Motor neuron (in vitro differentiated cells): ENCODE data around the gene GEMIN5. TPM values are rescaled to one million over a fixed set of nuclear protein-coding genes. Genes with fewer than 3 reads are reported as not detected.

ENCODE experiments used
- ATAC-seq, 8 experiments: fragments of 200-7000 bp; cut with Tn5 transposase; replicated peaks in 6 of 8; 2 replicates each; pipeline ENCODE4 v1.8.0; 2021; ENCODE audit warnings: mild to moderate bottlenecking in 8 of 8, moderate library complexity in 8 of 8
- H3K27ac ChIP-seq, 2 donors: fragments of 250-450 bp; sonication (Bioruptor Pico); 2 replicates each; pipeline ENCODE4 v1.9.0; 2021; ENCODE audit warnings: antibody characterized with exemption in 2 of 2, mild to moderate bottlenecking in 2 of 2, moderate library complexity in 1 of 2
- H3K4me1 ChIP-seq, 2 donors: fragments of 250-450 bp; sonication (Bioruptor Pico); replicated peaks in 1 of 2; 2 replicates each; pipeline ENCODE4 v1.6.1; 2021; ENCODE audit warnings: antibody characterized with exemption in 2 of 2, mild to moderate bottlenecking in 2 of 2, moderate library complexity in 1 of 2
- H3K4me3 ChIP-seq, 5 donors: fragments of 250-450 bp; sonication (Bioruptor Pico); 2 replicates each; pipeline ENCODE4 v1.9.0; 2021; ENCODE audit warnings: antibody characterized with exemption in 5 of 5, mild to moderate bottlenecking in 5 of 5, moderate library complexity in 4 of 5
- WGBS, 10 experiments: fragments of 450-650 bp; shearing (Covaris generic); methylation state at CpG; one replicate each; pipeline ENCODE4 v1.0.0; 2022; 5-methylcytosine and 5-hydroxymethylcytosine counted together
- in situ Hi-C, 9 experiments: fragments of 400-800 bp; cut with MboI; loops; one replicate each; pipeline ENCODE4 v1.15.0; 2021; ENCODE audit warnings: low sequenced_read_pairs in 9 of 9, low pct_unique_long_range_greater_than_20kb in 2 of 9; ENCODE audit not compliant: unreplicated experiment in 9 of 9
- total RNA-seq, 8 experiments: library from RNA; unstranded; fragments of 300-600 nt; gene quantifications; 2 replicates each; pipeline versions ENCODE4 v1.2.3 to v1.2.4, GENCODE V29; 2022

GEMIN5 gene
- total RNA-seq, 8 experiments from 2014 or later, result 11.2 to 40.8 (median 16.5) TPM

- Histone ChIP-seq H3K27ac (no peak overlapping the region), H3K4me3 (no peak overlapping the region), H3K4me1 (peaks cover 0 to 7% of the 10 kb centered on the region in 2 donors)
- 77 to 100% (median 93%) methylated on average over 2 to 7 of the region's 7 CpGs; no CpG with 5 or more reads in 1 of the 10 experiments for WGBS, 10 experiments
- no peak for ATAC-seq
- in situ Hi-C loops, result no loop called here
These were observed 74.5 kb downstream of the GEMIN5 start for GRCh38 chr5:154863291-154864080.

GRCh38 chr5:154862766-154863165, 75.2 kb downstream of the GEMIN5 start:
- in situ Hi-C loops, result no loop called here
- no peak overlapping the region for H3K4me3 ChIP-seq
- WGBS, 10 experiments, result 77 to 100% (median 100%) methylated on average over 1 to 2 of the region's 2 CpGs; no CpG with 5 or more reads in 1 of the 10 experiments
- peaks cover 0 to 7% of the 10 kb centered on the region in 2 donors for H3K4me1 ChIP-seq
- ATAC-seq, result no peak
- no peak overlapping the region for H3K27ac ChIP-seq

- in situ Hi-C loops, result no loop called here
- WGBS, 10 experiments, result 60 to 100% (median 85%) methylated on average over 1 to 6 of the region's 8 CpGs
- no peak overlapping the region for H3K4me3 ChIP-seq
- H3K27ac ChIP-seq, result no peak overlapping the region
- peaks cover 2 to 7% of the 10 kb centered on the region in 2 donors for H3K4me1 ChIP-seq
- ATAC-seq, result no peak
These were observed 76.1 kb downstream of the GEMIN5 start for GRCh38 chr5:154861946-154862345.

- Histone ChIP-seq H3K4me3 (no peak overlapping the region), H3K4me1 (peaks cover 8 to 15% of the 10 kb centered on the region in 2 donors), H3K27ac (no peak overlapping the region)
- 0 to 100% (median 76%) methylated on average over 1 to 4 of the region's 4 CpGs; no CpG with 5 or more reads in 1 of the 10 experiments for WGBS, 10 experiments
- in situ Hi-C loops, result no loop called here
- ATAC-seq, result no peak
These were observed 77.2 kb downstream of the GEMIN5 start for GRCh38 chr5:154860765-154861164.

- no peak for ATAC-seq
- peak overlapping the region; percentile 63 to 94 (median 85) for H3K4me3 ChIP-seq
- in situ Hi-C loops, result no loop called here
- no peak overlapping the region for H3K27ac ChIP-seq
- peaks cover 8 to 15% of the 10 kb centered on the region in 2 donors for H3K4me1 ChIP-seq
- 0 to 67% (median 37%) methylated on average over 1 to 4 of the region's 5 CpGs; no CpG with 5 or more reads in 2 of the 10 experiments for WGBS, 10 experiments
These were observed 77.9 kb downstream of the GEMIN5 start for GRCh38 chr5:154860123-154860522.

- H3K27ac ChIP-seq, result peak overlapping the region; percentile 96 to 98
- H3K4me3 ChIP-seq, result peak overlapping the region; percentile 63 to 94 (median 85)
- no peak for ATAC-seq
- H3K4me1 ChIP-seq, result peaks cover 8 to 15% of the 10 kb centered on the region in 2 donors
- in situ Hi-C loops, result no loop called here
- WGBS, 10 experiments, result 0 to 8% (median 1%) methylated on average over 1 to 20 of the region's 26 CpGs
These were observed 78.8 kb downstream of the GEMIN5 start for GRCh38 chr5:154858972-154859871.

GRCh38 chr5:154858297-154858971, 79.6 kb downstream of the GEMIN5 start, which contains the start of gene CNOT8:
Gene CNOT8, plus strand, starts transcription at chr5:154858627. Its CDS starts 4,652 bp downstream, at chr5:154863279.
- H3K4me3 ChIP-seq, result peak within 1 kb of the TSS; percentile 63 to 94 (median 85)
- 0% methylated on average over 4 of the region's 65 CpGs; no CpG with 5 or more reads in 8 of the 10 experiments for WGBS, 10 experiments
- peak within 1 kb of the TSS; percentile 96 to 98 for H3K27ac ChIP-seq
- in situ Hi-C loops, result no loop called here
- peak; percentile 63 to 84 (median 82) for ATAC-seq
- peaks cover 8 to 15% of the 10 kb centered on the region in 2 donors for H3K4me1 ChIP-seq

- in situ Hi-C loops, result no loop called here
- Histone ChIP-seq H3K4me3 (peak overlapping the region; percentile 63 to 94 (median 85)), H3K27ac (peak overlapping the region; percentile 96 to 98), H3K4me1 (peaks cover 8 to 15% of the 10 kb centered on the region in 2 donors)
- WGBS, 10 experiments, result 0 to 3% (median 0%) methylated on average over 2 to 8 of the region's 59 CpGs; no CpG with 5 or more reads in 5 of the 10 experiments
- ATAC-seq, result peak; percentile 72 to 85 (median 82)
These were observed 80.3 kb downstream of the GEMIN5 start for GRCh38 chr5:154857530-154858296.

- 83 to 100% (median 98%) methylated on average over 1 to 3 of the region's 3 CpGs; no CpG with 5 or more reads in 6 of the 10 experiments for WGBS, 10 experiments
- no peak for ATAC-seq
- no peak overlapping the region for H3K4me3 ChIP-seq
- H3K27ac ChIP-seq, result no peak overlapping the region
- in situ Hi-C loops, result no loop called here
- H3K4me1 ChIP-seq, result peaks cover 9 to 14% of the 10 kb centered on the region in 2 donors
These were observed 86.7 kb downstream of the GEMIN5 start for GRCh38 chr5:154851351-154851750.

- Histone ChIP-seq H3K4me3 (peak within 1 kb of the TSS; percentile 6 to 29 (median 27)), H3K27ac (peak within 1 kb of the TSS in 1 of 2 donors; percentile 54), H3K4me1 (peaks cover 6 to 14% of the 10 kb centered on the region in 2 donors)
- in situ Hi-C loops, result no loop called here
- ATAC-seq, result peak; percentile 95 to 98 (median 96)
- 0 to 60% (median 14%) methylated on average over 1 to 9 of the region's 11 CpGs; no CpG with 5 or more reads in 1 of the 10 experiments for WGBS, 10 experiments
These were observed 87.6 kb downstream of the GEMIN5 start, which contains the start of gene FAXDC2 for GRCh38 chr5:154850255-154851062. Gene FAXDC2, minus strand, starts transcription at chr5:154850603. Its CDS starts 12,425 bp downstream, at chr5:154838178.

GRCh38 chr5:154849791-154850201, 88.2 kb downstream of the GEMIN5 start:
- H3K4me3 ChIP-seq, result peak overlapping the region in 3 of 5 donors; percentile 17 to 29 (median 28)
- peak; percentile 21 to 49 (median 41) for ATAC-seq
- in situ Hi-C loops, result no loop called here
- 6 to 80% (median 52%) methylated on average over 1 to 2 of the region's 2 CpGs; no CpG with 5 or more reads in 4 of the 10 experiments for WGBS, 10 experiments
- H3K27ac ChIP-seq, result peak overlapping the region in 1 of 2 donors; percentile 54
- H3K4me1 ChIP-seq, result peaks cover 6 to 14% of the 10 kb centered on the region in 2 donors
